Peyer's patch (tissue), 4 donors: ENCODE data around the gene EGFL7.

Experiments
- CTCF ChIP-seq, 6 experiments: fragments of 450-650 bp in 4 of 6; fragments of 200-600 bp in 2 of 6; sonication (generic) in 1 of 6; IDR thresholded peaks; one replicate each; pipeline ENCODE4 v1.5.1; 2017 to 2019; ENCODE audit warnings: antibody characterized with exemption in 6 of 6, mild to moderate bottlenecking in 3 of 6, moderate library complexity in 1 of 6
- POLR2A ChIP-seq, 2 donors: fragments of 450-650 bp; IDR thresholded peaks; one replicate each; pipeline ENCODE4 v1.5.1; 2017; ENCODE audit warnings: antibody characterized with exemption in 2 of 2, mild to moderate bottlenecking in 2 of 2, moderate library complexity in 2 of 2

GRCh38 chr9:136619742-136620440 lies 42.8 kb upstream of the EGFL7 start:
- no peak for TF ChIP-seq CTCF (IDR thresholded peaks at IDR 0.05)
- no peak for TF ChIP-seq POLR2A (IDR thresholded peaks at IDR 0.05)
